HAP-1 (cell line): ENCODE data around the gene KAZN.

Source experiments
- DNase-seq, 2 experiments: peaks; one replicate each; pipeline ENCODE4 v3.0.0-alpha.2; 2016 to 2020; ENCODE audit warnings: low spot score in 2 of 2
- H3K27me3 ChIP-seq: fragments of 250-450 bp; sonication (Bioruptor Pico); 2 replicates; pipeline ENCODE4 v1.5.1; 2020; ENCODE audit warnings: low read depth, mild to moderate bottlenecking, moderate library complexity
- H3K36me3 ChIP-seq: fragments of 250-450 bp; sonication (Bioruptor Pico); replicated peaks from 2 replicates; pipeline ENCODE4 v1.5.1; 2020; ENCODE audit warnings: mild to moderate bottlenecking
- H3K4me1 ChIP-seq: fragments of 250-450 bp; sonication (Bioruptor Pico); 2 replicates; pipeline ENCODE4 v1.5.1; 2020; ENCODE audit warnings: mild to moderate bottlenecking
- H3K4me3 ChIP-seq: fragments of 250-450 bp; sonication (Bioruptor Pico); 2 replicates; pipeline ENCODE4 v1.5.1; 2020; ENCODE audit warnings: mild to moderate bottlenecking, moderate library complexity
- H3K9me3 ChIP-seq: fragments of 250-450 bp; sonication (Bioruptor Pico); 2 replicates; pipeline ENCODE4 v1.5.1; 2020; ENCODE audit warnings: mild to moderate bottlenecking, moderate library complexity
- in situ Hi-C: fragments of 300-500 bp; cut with MboI; formaldehyde crosslinking; loops from 3 replicates; pipeline ENCODE4 v1.14.3; 2020; ENCODE audit warnings: low sequenced_read_pairs, inconsistent platforms, mixed read lengths

Gene KAZN

DNA sequence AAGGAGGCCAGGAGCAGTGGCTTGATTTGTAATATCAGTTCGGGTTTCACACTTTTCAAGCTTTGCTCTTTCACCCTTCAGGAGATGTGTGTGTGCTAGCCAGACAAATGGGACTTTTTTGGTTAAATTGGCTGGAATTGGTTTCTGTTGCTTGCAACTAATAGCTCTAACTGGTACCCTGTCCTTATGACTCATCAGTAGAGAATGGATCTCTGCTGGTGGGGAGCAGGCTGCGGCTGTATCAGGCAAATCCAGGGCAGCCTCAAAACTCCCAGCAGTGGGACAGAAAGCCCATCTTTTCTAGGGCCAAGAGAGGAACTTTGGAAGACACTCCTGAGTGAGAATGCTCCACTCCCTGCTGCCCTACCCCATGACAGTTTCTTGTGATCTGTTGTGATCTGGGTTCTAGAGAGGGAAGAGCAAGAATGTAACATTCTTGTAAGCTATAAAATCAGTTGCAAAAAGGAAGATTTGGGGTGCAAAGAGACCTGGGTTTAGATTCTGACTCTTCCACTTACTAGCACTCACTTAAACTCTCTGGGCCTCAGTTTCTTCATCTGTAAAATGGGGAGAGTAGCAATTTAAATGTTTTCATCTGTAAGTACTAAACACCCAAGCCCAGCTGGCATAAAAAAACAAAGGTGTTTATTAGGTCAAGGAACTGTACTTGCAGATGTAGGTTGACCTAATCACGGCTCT lies 298.0 kb downstream of the KAZN start:
- Histone ChIP-seq H3K4me3 (no peak overlapping the region), H3K9me3 (no peaks in the 10 kb centered on the region), H3K4me1 (no peaks in the 10 kb centered on the region), H3K27me3 (peaks cover 5% of the 10 kb centered on the region; the same call in 1 of the 2 replicates), H3K36me3 (no peaks in the 10 kb centered on the region)
- in situ Hi-C loops, result loop anchor here (10.0 kb wide), 1 partner anchor 62 kb away; no protein-coding TSS in a partner anchor
- no peak for DNase-seq

- Histone ChIP-seq H3K9me3 (no peaks in the 10 kb centered on the region), H3K4me3 (no peak overlapping the region), H3K36me3 (no peaks in the 10 kb centered on the region), H3K27me3 (peaks cover under 1% of the 10 kb centered on the region; the same call in 1 of the 2 replicates), H3K4me1 (no peaks in the 10 kb centered on the region)
- DNase-seq, result peak in 1 of 2 experiments; percentile 25
- in situ Hi-C loops, result loop anchor here (10.0 kb wide), 1 partner anchor 62 kb away; no protein-coding TSS in a partner anchor
Measured at GRCh38 chr1:14897080-14897449, 298.6 kb downstream of the KAZN start.

GRCh38 chr1:14897547-14897946 lies 299.1 kb downstream of the KAZN start:
- no peaks in the 10 kb centered on the region for H3K4me1 ChIP-seq
- H3K4me3 ChIP-seq, result no peak overlapping the region
- no peak for DNase-seq
- no peaks in the 10 kb centered on the region for H3K9me3 ChIP-seq
- H3K36me3 ChIP-seq, result no peaks in the 10 kb centered on the region
- H3K27me3 ChIP-seq, result no peaks in the 10 kb centered on the region
- in situ Hi-C loops, result loop anchor here (10.0 kb wide), 1 partner anchor 63 kb away; no protein-coding TSS in a partner anchor

DNA sequence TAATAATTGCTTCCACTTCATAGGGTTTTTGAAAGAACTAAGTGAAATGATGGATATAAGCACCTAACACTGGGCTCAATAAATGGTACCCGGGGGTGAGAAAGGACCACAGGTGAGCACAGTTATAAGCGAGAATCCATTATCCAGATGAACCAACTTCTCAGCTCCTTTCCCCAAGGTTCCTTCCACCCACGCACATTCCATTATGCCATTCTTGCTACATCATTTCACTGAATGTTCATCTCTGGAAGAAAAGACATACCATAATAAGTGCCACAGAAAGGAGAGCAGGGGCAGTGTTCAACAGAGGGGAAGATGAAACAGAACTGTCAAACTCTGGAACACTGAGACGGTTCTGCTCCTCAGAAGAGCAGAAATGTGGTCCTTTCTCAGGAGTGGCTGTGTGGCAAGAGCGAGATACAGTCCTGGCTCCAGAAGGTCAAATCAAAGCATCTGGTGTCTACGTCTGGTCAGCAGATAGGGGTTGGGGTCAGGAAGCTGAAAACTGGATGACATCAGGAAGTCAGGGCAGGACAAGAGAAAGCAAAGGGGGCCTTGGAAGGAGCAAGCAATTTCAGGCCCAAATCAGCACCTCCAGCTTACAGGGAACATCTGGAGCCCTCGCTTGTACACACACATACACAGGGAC lies 299.6 kb downstream of the KAZN start:
- H3K4me3 ChIP-seq, result no peak overlapping the region
- no peak for DNase-seq
- in situ Hi-C loops, result loop anchor here (10.0 kb wide), 1 partner anchor 63 kb away; no protein-coding TSS in a partner anchor
- H3K9me3 ChIP-seq, result no peaks in the 10 kb centered on the region
- H3K36me3 ChIP-seq, result no peaks in the 10 kb centered on the region
- no peaks in the 10 kb centered on the region for H3K27me3 ChIP-seq
- H3K4me1 ChIP-seq, result no peaks in the 10 kb centered on the region

GRCh38 chr1:14899686-14900085 lies 301.2 kb downstream of the KAZN start:
- Histone ChIP-seq H3K9me3 (no peaks in the 10 kb centered on the region), H3K4me3 (no peak overlapping the region), H3K27me3 (no peaks in the 10 kb centered on the region), H3K4me1 (no peaks in the 10 kb centered on the region), H3K36me3 (no peaks in the 10 kb centered on the region)
- no peak for DNase-seq
- in situ Hi-C loops, result loop anchor here (10.0 kb wide), 1 partner anchor 65 kb away; no protein-coding TSS in a partner anchor

- H3K27me3 ChIP-seq, result no peaks in the 10 kb centered on the region
- no peak for DNase-seq
- no peak overlapping the region for H3K4me3 ChIP-seq
- H3K9me3 ChIP-seq, result no peaks in the 10 kb centered on the region
- H3K4me1 ChIP-seq, result no peaks in the 10 kb centered on the region
- in situ Hi-C loops, result no loop called here
- no peaks in the 10 kb centered on the region for H3K36me3 ChIP-seq
Measured at GRCh38 chr1:14901371-14901954, 303.0 kb downstream of the KAZN start.

DNA sequence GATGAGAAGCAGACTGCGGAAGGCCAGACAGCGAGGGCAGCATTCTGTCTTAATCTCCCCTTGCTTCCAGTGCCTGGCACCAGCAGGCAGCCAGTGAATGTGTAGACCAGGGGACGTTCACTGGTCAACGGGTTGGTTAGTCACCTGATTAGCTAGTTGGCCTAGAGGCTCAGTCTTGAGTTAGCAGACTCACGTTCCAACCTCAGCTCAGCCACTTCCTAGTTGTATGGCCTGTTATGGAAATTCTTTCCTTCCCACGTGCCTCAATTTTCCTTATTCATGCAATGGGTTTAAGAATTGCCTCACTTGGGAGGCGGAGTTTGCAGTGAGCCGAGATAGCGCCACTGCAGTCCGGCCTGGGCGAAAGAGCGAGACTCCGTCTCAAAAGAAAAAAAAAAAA lies 305.4 kb downstream of the KAZN start:
- no peak overlapping the region for H3K4me3 ChIP-seq
- H3K36me3 ChIP-seq, result no peaks in the 10 kb centered on the region
- no peaks in the 10 kb centered on the region for H3K27me3 ChIP-seq
- H3K4me1 ChIP-seq, result no peaks in the 10 kb centered on the region
- in situ Hi-C loops, result no loop called here
- DNase-seq, result no peak
- no peaks in the 10 kb centered on the region for H3K9me3 ChIP-seq

DNA sequence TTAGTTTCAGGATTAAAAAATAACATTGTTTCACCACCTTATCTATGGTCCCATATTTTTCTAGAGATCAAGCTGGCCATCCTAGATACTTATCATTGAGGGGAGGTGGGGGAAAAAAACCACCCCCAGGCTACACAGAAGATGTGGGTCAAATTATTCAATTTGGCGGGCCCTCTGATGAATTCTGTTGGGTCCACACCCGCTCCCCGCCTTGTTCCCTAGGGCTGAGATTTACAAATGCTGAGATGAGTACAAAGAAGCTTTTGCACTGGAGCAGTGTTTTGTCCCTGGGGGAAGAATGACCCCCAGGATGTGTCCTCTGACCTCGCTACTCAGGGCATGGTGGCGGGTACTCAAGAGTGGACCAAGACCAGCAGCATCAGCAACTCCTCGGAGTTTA lies 308.2 kb downstream of the KAZN start:
- no peaks in the 10 kb centered on the region for H3K4me1 ChIP-seq
- H3K36me3 ChIP-seq, result no peaks in the 10 kb centered on the region
- no peak overlapping the region for H3K4me3 ChIP-seq
- no peaks in the 10 kb centered on the region for H3K27me3 ChIP-seq
- no peaks in the 10 kb centered on the region for H3K9me3 ChIP-seq
- DNase-seq, result no peak
- in situ Hi-C loops, result no loop called here

GRCh38 chr1:14907416-14907815 lies 308.9 kb downstream of the KAZN start:
- in situ Hi-C loops, result no loop called here
- H3K9me3 ChIP-seq, result no peaks in the 10 kb centered on the region
- no peaks in the 10 kb centered on the region for H3K27me3 ChIP-seq
- no peak for DNase-seq
- no peaks in the 10 kb centered on the region for H3K4me1 ChIP-seq
- H3K4me3 ChIP-seq, result no peak overlapping the region
- H3K36me3 ChIP-seq, result no peaks in the 10 kb centered on the region

DNA sequence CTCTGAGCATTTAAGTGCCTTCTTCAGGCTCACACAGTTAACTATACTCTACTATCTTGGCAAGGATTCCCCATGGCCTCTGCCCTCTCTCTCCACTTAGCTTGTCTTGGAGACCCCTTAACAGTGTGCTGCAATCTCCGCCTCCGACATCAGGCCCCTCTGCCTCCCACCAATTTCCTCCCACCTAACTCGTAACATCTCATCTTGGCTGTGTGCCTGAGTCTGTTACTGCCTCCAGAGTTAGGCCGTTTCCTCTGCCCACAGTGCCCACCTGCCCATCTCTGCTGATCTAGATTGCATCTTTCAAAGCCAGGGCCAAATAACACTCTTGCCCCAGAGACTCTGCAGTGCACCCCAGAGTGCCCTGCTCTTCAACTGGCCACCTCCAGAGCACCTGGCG lies 310.8 kb downstream of the KAZN start:
- no peaks in the 10 kb centered on the region for H3K9me3 ChIP-seq
- H3K27me3 ChIP-seq, result no peaks in the 10 kb centered on the region
- no peaks in the 10 kb centered on the region for H3K4me1 ChIP-seq
- no peak for DNase-seq
- H3K4me3 ChIP-seq, result no peak overlapping the region
- no peaks in the 10 kb centered on the region for H3K36me3 ChIP-seq
- in situ Hi-C loops, result no loop called here

- Histone ChIP-seq H3K36me3 (no peaks in the 10 kb centered on the region), H3K4me1 (no peaks in the 10 kb centered on the region), H3K4me3 (no peak overlapping the region), H3K27me3 (no peaks in the 10 kb centered on the region), H3K9me3 (no peaks in the 10 kb centered on the region)
- DNase-seq, result no peak
- in situ Hi-C loops, result no loop called here
Measured at GRCh38 chr1:14909920-14910460, 311.5 kb downstream of the KAZN start.

- Histone ChIP-seq H3K4me1 (no peaks in the 10 kb centered on the region), H3K4me3 (no peak overlapping the region), H3K9me3 (no peaks in the 10 kb centered on the region), H3K36me3 (no peaks in the 10 kb centered on the region), H3K27me3 (no peaks in the 10 kb centered on the region)
- DNase-seq, result no peak
- in situ Hi-C loops, result no loop called here
Measured at GRCh38 chr1:14910984-14911721, 312.7 kb downstream of the KAZN start.

DNA sequence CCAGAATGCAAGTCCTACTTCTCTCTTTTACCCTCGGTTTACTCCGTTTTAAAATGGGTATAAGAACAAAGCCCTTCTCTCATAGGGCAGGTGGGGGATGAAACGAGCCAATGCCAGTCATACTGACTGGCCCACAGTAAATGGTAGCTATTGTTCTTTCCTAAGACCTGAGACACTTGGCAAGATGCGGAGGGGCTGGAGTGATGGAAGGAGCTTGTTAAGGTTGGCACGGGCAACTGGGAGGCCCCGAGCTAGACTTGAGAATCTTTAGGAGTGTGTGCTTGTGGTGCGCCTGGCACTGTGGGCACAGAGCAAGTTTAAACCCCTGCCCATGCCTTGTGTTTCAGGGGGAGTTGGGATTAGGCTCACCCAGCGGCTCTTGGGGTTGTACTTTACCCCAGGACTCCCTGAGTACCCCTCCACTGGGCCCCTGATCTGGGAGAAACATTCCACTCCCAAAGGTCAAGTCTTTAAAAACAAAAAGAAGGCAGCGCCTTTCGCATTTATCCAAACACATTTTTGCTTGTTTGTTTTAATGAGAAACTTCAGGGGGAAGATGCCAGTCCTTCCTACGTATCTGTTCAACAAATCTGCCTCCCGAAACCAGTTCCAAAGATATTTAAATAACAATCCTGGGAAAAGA lies 314.5 kb downstream of the KAZN start:
- in situ Hi-C loops, result no loop called here
- H3K9me3 ChIP-seq, result no peaks in the 10 kb centered on the region
- no peak for DNase-seq
- H3K36me3 ChIP-seq, result no peaks in the 10 kb centered on the region
- H3K4me3 ChIP-seq, result no peak overlapping the region
- H3K27me3 ChIP-seq, result no peaks in the 10 kb centered on the region
- H3K4me1 ChIP-seq, result no peaks in the 10 kb centered on the region
